AG04450 (cell line): ENCODE data around the gene MYO5B. TPM values are rescaled to one million over a fixed set of nuclear protein-coding genes. Genes with fewer than 3 reads are reported as not detected.

Source experiments
- CTCF ChIA-PET: fragments of 300-600, 350-600 bp; formaldehyde crosslinking; extraction: SDS; loops from one replicate; lab custom pipeline; 2022; ENCODE audit warnings: antibody characterized with exemption, inconsistent platforms; lab: Charles Lee
- POLR2A ChIA-PET: fragments of 350-600 bp; formaldehyde crosslinking; extraction: SDS; loops from one replicate; lab custom pipeline; 2021; ENCODE audit warnings: antibody characterized with exemption, inconsistent platforms; lab: Yijun Ruan, JAX
- DNase-seq: peaks from one replicate; pipeline ENCODE4 v3.0.0-alpha.2; 2011; ENCODE audit warnings: low read depth, low spot score
- H3K27ac ChIP-seq: one replicate; pipeline ENCODE4 v1.5.1; 2012; ENCODE audit warnings: low read depth, low read length, control low read depth
- H3K27me3 ChIP-seq: one replicate; pipeline ENCODE4 v1.6.0; 2012; ENCODE audit warnings: low read length; ENCODE audit not compliant: control insufficient read depth, insufficient read depth
- H3K4me3 ChIP-seq: 2 replicates; pipeline ENCODE4 v1.5.1; 2011; ENCODE audit warnings: mild to moderate bottlenecking, low read depth, low read length, control low read depth
- H3K9me3 ChIP-seq: 2 replicates; pipeline ENCODE4 v1.5.1; 2012; ENCODE audit warnings: low read length; ENCODE audit not compliant: control insufficient read depth, insufficient read depth
- CTCF ChIP-seq: IDR thresholded peaks from 2 replicates; pipeline ENCODE4 v1.5.1; 2011; ENCODE audit warnings: low read depth, low read length, control low read depth, inconsistent platforms
- polyA plus RNA-seq: library from polyadenylated mRNA; depleted of rRNA; stranded (reverse); fragments of >200 nt; gene quantifications from 2 replicates; pipeline ENCODE4 v1.2.3, GENCODE V29; 2011

MYO5B gene
- polyA plus RNA-seq, 1 experiment, result 0.32 TPM

- ChIA-PET POLR2A (no interaction called here), CTCF (interaction anchor here (1.0 to 8.0 kb wide), 18 partner anchors 9 to 500 kb away, joined by 3 to 178 read pairs (median 5); partner anchors contain the start of gene LIPG)
- H3K9me3 ChIP-seq, result no peaks in the 10 kb centered on the region
- no peak overlapping the region for H3K27ac ChIP-seq
- H3K27me3 ChIP-seq, result peaks cover 10% of the 10 kb centered on the region
- peak; percentile 17; the same call in 1 of the 2 replicates for TF ChIP-seq CTCF
- DNase-seq, result no peak
- no peak overlapping the region for H3K4me3 ChIP-seq
Measured at GRCh38 chr18:49857708-49858107, 337.2 kb downstream of the MYO5B start.

GRCh38 chr18:49856496-49856895 lies 338.5 kb downstream of the MYO5B start:
- no peak for DNase-seq
- H3K4me3 ChIP-seq, result no peak overlapping the region
- ChIA-PET CTCF (interaction anchor here (1.4 to 8.0 kb wide), 4 partner anchors 8 to 347 kb away, joined by 3 to 178 read pairs (median 12); no protein-coding TSS in a partner anchor), POLR2A (no interaction called here)
- no peak overlapping the region for H3K27ac ChIP-seq
- no peaks in the 10 kb centered on the region for H3K9me3 ChIP-seq
- TF ChIP-seq CTCF, result no peak
- H3K27me3 ChIP-seq, result peaks cover 4% of the 10 kb centered on the region

- Histone ChIP-seq H3K27me3 (peaks cover 1% of the 10 kb centered on the region), H3K9me3 (no peaks in the 10 kb centered on the region), H3K4me3 (no peak overlapping the region), H3K27ac (no peak overlapping the region)
- POLR2A ChIA-PET, result no interaction called here
- DNase-seq, result no peak
- CTCF ChIA-PET, result interaction anchor here (0.6 to 3.0 kb wide), 3 partner anchors 129 to 345 kb away, joined by 5 to 14 read pairs (median 11); no protein-coding TSS in a partner anchor
- TF ChIP-seq CTCF, result no peak
Measured at GRCh38 chr18:49855711-49856415, 339.1 kb downstream of the MYO5B start.

GRCh38 chr18:49854681-49855080 lies 340.3 kb downstream of the MYO5B start:
- Histone ChIP-seq H3K27me3 (no peaks in the 10 kb centered on the region), H3K27ac (no peak overlapping the region), H3K4me3 (no peak overlapping the region), H3K9me3 (no peaks in the 10 kb centered on the region)
- no peak for DNase-seq
- ChIA-PET CTCF (interaction anchor here (1.1 to 3.0 kb wide), 3 partner anchors 295 to 344 kb away, joined by 3 to 14 read pairs (median 11); no protein-coding TSS in a partner anchor), POLR2A (no interaction called here)
- TF ChIP-seq CTCF, result no peak

- no peak overlapping the region for H3K27ac ChIP-seq
- POLR2A ChIA-PET, result no interaction called here
- CTCF ChIA-PET, result interaction anchor here (0.9 to 3.2 kb wide), 3 partner anchors 8 to 342 kb away, joined by 4 to 14 read pairs (median 14); no protein-coding TSS in a partner anchor
- H3K27me3 ChIP-seq, result no peaks in the 10 kb centered on the region
- no peak for DNase-seq
- no peak for TF ChIP-seq CTCF
- H3K4me3 ChIP-seq, result no peak overlapping the region
- no peaks in the 10 kb centered on the region for H3K9me3 ChIP-seq
Measured at GRCh38 chr18:49853436-49853835, 341.5 kb downstream of the MYO5B start.
